WTC11 (cell line): Measurements from ENCODE around the gene SLC51B. TPM values are rescaled to one million over a fixed set of nuclear protein-coding genes. Genes with fewer than 3 reads are reported as not detected.

Source experiments
- ATAC-seq: fragments of 200-7000 bp; cut with Tn5 transposase; 2 replicates; pipeline ENCODE4 v1.10.0; 2021; ENCODE audit warnings: mild to moderate bottlenecking, moderate library complexity
- CTCF ChIA-PET: fragments of 300-600 bp; sonication (Branson Sonifier 250); formaldehyde crosslinking; loops from one replicate; lab custom pipeline; 2021; ENCODE audit warnings: antibody characterized with exemption; lab: Charles Lee
- POLR2A ChIA-PET: fragments of 350-600 bp; sonication (Branson Sonifier 250); formaldehyde crosslinking; loops from one replicate; lab custom pipeline; 2021; ENCODE audit warnings: antibody characterized with exemption; lab: Charles Lee
- DNase-seq: peaks from one replicate; pipeline ENCODE4 v3.0.0; 2021; ENCODE audit warnings: low spot score
- H3K27ac Mint-ChIP-seq: 2 replicates; pipeline ENCODE4 v1.8.0; 2021; ENCODE audit warnings: mixed read lengths
- H3K27me3 Mint-ChIP-seq: 2 replicates; pipeline ENCODE4 v1.8.0; 2021; ENCODE audit warnings: low read depth, mild to moderate bottlenecking, moderate library complexity, mixed read lengths
- H3K36me3 Mint-ChIP-seq: 2 replicates; pipeline ENCODE4 v1.8.0; 2021; ENCODE audit warnings: mixed read lengths
- H3K4me1 Mint-ChIP-seq: 2 replicates; pipeline ENCODE4 v1.8.0; 2022; ENCODE audit warnings: mixed read lengths
- H3K4me3 Mint-ChIP-seq: 2 replicates; pipeline ENCODE4 v1.8.0; 2021; ENCODE audit warnings: mild to moderate bottlenecking, moderate library complexity, mixed read lengths
- H3K9me3 Mint-ChIP-seq: 2 replicates; pipeline ENCODE4 v1.8.0; 2021; ENCODE audit warnings: mixed read lengths
- CBFB ChIP-seq: sonication (generic); formaldehyde crosslinking; IDR thresholded peaks from 2 replicates; pipeline ENCODE4 v1.8.1; 2022; ENCODE audit warnings: mild to moderate bottlenecking, low read depth, missing genetic modification reagents
- EMX1 ChIP-seq: fragments of 250-450 bp; sonication (Bioruptor Pico); IDR thresholded peaks from 2 replicates; pipeline ENCODE4 v1.8.0; 2021; ENCODE audit warnings: mild to moderate bottlenecking
- ESRRA ChIP-seq: sonication (generic); formaldehyde crosslinking; IDR thresholded peaks from 2 replicates; pipeline ENCODE4 v1.8.1; 2022; ENCODE audit warnings: mild to moderate bottlenecking, missing genetic modification reagents, borderline replicate concordance
- FOXK1 ChIP-seq: sonication (generic); formaldehyde crosslinking; IDR thresholded peaks from 2 replicates; pipeline ENCODE4 v1.8.0; 2022; ENCODE audit warnings: mild to moderate bottlenecking, moderate library complexity, missing genetic modification reagents
- FOXP1 ChIP-seq: sonication (generic); formaldehyde crosslinking; IDR thresholded peaks from 2 replicates; pipeline ENCODE4 v1.8.0; 2022; ENCODE audit warnings: missing genetic modification reagents, mild to moderate bottlenecking, moderate library complexity, borderline replicate concordance
- GTF2I ChIP-seq: fragments of 250-450 bp; sonication (Bioruptor Pico); conservative IDR thresholded peaks from 2 replicates; pipeline ENCODE4 v1.4.0; 2021; ENCODE audit warnings: mild to moderate bottlenecking
- IRF2 ChIP-seq: sonication (generic); formaldehyde crosslinking; IDR thresholded peaks from 2 replicates; pipeline ENCODE4 v1.8.0; 2022; ENCODE audit warnings: low read depth, missing genetic modification reagents, borderline replicate concordance
- MYBL2 ChIP-seq: sonication (generic); formaldehyde crosslinking; IDR thresholded peaks from 2 replicates; pipeline ENCODE4 v1.8.1; 2023; ENCODE audit warnings: mild to moderate bottlenecking, moderate library complexity, missing genetic modification reagents
- NFE2L1 ChIP-seq: sonication (generic); formaldehyde crosslinking; IDR thresholded peaks from 2 replicates; pipeline ENCODE4 v1.8.1; 2023; ENCODE audit warnings: missing genetic modification reagents
- SOX15 ChIP-seq: fragments of 250-450 bp; sonication (Bioruptor Pico); IDR thresholded peaks from 2 replicates; pipeline ENCODE4 v1.9.0; 2021; ENCODE audit warnings: mild to moderate bottlenecking
- ZBTB21 ChIP-seq: sonication (generic); formaldehyde crosslinking; IDR thresholded peaks from 2 replicates; pipeline ENCODE4 v1.8.1; 2023; ENCODE audit warnings: mild to moderate bottlenecking, missing genetic modification reagents, borderline replicate concordance
- ZNF121 ChIP-seq: sonication (generic); formaldehyde crosslinking; IDR thresholded peaks from 2 replicates; pipeline ENCODE4 v1.8.0; 2023; ENCODE audit warnings: missing genetic modification reagents
- ZNF219 ChIP-seq: sonication (generic); formaldehyde crosslinking; IDR thresholded peaks from 2 replicates; pipeline ENCODE4 v1.8.0; 2023; ENCODE audit warnings: missing genetic modification reagents, mild to moderate bottlenecking, borderline replicate concordance
- ZNF396 ChIP-seq: fragments of 250-450 bp; sonication (Bioruptor Pico); IDR thresholded peaks from 2 replicates; pipeline ENCODE4 v1.8.0; 2021; ENCODE audit warnings: mild to moderate bottlenecking, moderate library complexity, borderline replicate concordance
- ZNF416 ChIP-seq: fragments of 250-450 bp; sonication (Bioruptor Pico); IDR thresholded peaks from 2 replicates; pipeline ENCODE4 v1.9.0; 2021; ENCODE audit warnings: mild to moderate bottlenecking, inconsistent platforms
- total RNA-seq: library from RNA; stranded (reverse); gene quantifications from 3 replicates; pipeline ENCODE4 v1.2.3, GENCODE V29; 2021
- TF ChIP-seq, protein P1 (sequence below): sonication (generic); formaldehyde crosslinking; IDR thresholded peaks from 2 replicates; pipeline ENCODE4 v1.8.1; 2023; ENCODE audit warnings: mild to moderate bottlenecking, missing genetic modification reagents, borderline replicate concordance
- TF ChIP-seq, protein P2 (sequence below): sonication (generic); formaldehyde crosslinking; IDR thresholded peaks from 2 replicates; pipeline ENCODE4 v1.8.0; 2022; ENCODE audit warnings: missing genetic modification reagents
- TF ChIP-seq, protein P3 (sequence below): sonication (generic); formaldehyde crosslinking; IDR thresholded peaks from 2 replicates; pipeline ENCODE4 v1.8.1; 2023; ENCODE audit warnings: mild to moderate bottlenecking, missing genetic modification reagents
- TF ChIP-seq, protein P4 (sequence below): sonication (generic); formaldehyde crosslinking; IDR thresholded peaks from 2 replicates; pipeline ENCODE4 v1.8.1; 2022; ENCODE audit warnings: mild to moderate bottlenecking, missing genetic modification reagents, moderate library complexity, borderline replicate concordance
- TF ChIP-seq, protein P5 (sequence below): sonication (generic); formaldehyde crosslinking; IDR thresholded peaks from 2 replicates; pipeline ENCODE4 v1.8.1; 2023; ENCODE audit warnings: mild to moderate bottlenecking, moderate library complexity, missing genetic modification reagents

Gene SLC51B
- total RNA-seq, 1 experiment from 2014 or later, result not detected

DNA sequence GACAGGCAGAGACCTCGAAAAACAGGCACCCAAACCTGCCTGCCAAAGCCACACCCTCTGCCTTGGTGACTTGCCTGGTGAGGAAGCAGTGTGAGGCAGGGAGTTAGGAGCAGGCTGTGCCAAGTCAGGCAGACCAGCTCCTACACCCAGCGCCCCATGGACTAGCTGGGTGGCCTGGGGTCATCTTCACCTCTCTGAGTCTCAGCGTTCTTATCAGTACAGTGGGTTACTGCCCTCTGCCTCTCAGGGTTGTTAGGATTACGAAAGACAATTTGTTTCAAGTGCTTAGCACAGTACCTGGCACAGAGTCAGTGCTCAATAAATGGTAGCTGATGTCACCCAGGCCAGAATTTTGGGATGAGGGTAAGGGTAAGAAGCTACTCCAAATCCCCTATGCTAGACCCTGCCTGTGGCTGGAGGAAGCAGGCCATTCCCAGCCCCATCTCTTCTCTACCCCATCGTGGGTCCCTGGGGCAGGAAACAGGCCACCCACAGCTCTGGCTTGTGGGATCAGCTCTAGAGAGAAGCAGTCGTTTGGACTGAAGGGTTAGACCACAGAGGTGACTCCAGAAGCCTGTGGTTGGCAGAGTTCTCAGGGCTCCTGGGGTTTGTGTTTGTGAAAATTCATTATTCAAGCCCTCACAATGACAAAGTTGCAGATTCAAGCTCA lies 10.1 kb downstream of the SLC51B start:
- no peak overlapping the region for H3K27ac Mint-ChIP-seq
- ChIA-PET POLR2A (interaction anchor here (1.0 kb wide), 1 partner anchor 46 kb away, joined by 3 read pairs; no protein-coding TSS in a partner anchor), CTCF (interaction anchor here (0.8 to 20.3 kb wide), 9 partner anchors 10 to 157 kb away, joined by 3 to 292 read pairs (median 12); partner anchors contain the start of genes KBTBD13, RASL12 and SLC51B)
- ATAC-seq (no peak), DNase-seq (no peak)
- no peak for TF ChIP-seq IRF2 (CRISPR knock-in tag)
- TF ChIP-seq, protein P1, sequence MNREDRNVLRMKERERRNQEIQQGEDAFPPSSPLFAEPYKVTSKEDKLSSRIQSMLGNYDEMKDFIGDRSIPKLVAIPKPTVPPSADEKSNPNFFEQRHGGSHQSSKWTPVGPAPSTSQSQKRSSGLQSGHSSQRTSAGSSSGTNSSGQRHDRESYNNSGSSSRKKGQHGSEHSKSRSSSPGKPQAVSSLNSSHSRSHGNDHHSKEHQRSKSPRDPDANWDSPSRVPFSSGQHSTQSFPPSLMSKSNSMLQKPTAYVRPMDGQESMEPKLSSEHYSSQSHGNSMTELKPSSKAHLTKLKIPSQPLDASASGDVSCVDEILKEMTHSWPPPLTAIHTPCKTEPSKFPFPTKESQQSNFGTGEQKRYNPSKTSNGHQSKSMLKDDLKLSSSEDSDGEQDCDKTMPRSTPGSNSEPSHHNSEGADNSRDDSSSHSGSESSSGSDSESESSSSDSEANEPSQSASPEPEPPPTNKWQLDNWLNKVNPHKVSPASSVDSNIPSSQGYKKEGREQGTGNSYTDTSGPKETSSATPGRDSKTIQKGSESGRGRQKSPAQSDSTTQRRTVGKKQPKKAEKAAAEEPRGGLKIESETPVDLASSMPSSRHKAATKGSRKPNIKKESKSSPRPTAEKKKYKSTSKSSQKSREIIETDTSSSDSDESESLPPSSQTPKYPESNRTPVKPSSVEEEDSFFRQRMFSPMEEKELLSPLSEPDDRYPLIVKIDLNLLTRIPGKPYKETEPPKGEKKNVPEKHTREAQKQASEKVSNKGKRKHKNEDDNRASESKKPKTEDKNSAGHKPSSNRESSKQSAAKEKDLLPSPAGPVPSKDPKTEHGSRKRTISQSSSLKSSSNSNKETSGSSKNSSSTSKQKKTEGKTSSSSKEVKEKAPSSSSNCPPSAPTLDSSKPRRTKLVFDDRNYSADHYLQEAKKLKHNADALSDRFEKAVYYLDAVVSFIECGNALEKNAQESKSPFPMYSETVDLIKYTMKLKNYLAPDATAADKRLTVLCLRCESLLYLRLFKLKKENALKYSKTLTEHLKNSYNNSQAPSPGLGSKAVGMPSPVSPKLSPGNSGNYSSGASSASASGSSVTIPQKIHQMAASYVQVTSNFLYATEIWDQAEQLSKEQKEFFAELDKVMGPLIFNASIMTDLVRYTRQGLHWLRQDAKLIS (CRISPR knock-in tag), result no peak
- TF ChIP-seq CBFB, result no peak
- no peak for TF ChIP-seq FOXP1 (CRISPR knock-in tag)
- TF ChIP-seq, protein P2, sequence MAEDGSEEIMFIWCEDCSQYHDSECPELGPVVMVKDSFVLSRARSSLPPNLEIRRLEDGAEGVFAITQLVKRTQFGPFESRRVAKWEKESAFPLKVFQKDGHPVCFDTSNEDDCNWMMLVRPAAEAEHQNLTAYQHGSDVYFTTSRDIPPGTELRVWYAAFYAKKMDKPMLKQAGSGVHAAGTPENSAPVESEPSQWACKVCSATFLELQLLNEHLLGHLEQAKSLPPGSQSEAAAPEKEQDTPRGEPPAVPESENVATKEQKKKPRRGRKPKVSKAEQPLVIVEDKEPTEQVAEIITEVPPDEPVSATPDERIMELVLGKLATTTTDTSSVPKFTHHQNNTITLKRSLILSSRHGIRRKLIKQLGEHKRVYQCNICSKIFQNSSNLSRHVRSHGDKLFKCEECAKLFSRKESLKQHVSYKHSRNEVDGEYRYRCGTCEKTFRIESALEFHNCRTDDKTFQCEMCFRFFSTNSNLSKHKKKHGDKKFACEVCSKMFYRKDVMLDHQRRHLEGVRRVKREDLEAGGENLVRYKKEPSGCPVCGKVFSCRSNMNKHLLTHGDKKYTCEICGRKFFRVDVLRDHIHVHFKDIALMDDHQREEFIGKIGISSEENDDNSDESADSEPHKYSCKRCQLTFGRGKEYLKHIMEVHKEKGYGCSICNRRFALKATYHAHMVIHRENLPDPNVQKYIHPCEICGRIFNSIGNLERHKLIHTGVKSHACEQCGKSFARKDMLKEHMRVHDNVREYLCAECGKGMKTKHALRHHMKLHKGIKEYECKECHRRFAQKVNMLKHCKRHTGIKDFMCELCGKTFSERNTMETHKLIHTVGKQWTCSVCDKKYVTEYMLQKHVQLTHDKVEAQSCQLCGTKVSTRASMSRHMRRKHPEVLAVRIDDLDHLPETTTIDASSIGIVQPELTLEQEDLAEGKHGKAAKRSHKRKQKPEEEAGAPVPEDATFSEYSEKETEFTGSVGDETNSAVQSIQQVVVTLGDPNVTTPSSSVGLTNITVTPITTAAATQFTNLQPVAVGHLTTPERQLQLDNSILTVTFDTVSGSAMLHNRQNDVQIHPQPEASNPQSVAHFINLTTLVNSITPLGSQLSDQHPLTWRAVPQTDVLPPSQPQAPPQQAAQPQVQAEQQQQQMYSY (CRISPR knock-in tag), result no peak
- TF ChIP-seq ZNF121 (CRISPR knock-in tag), result no peak
- no peak for TF ChIP-seq ZNF396 (CRISPR knock-in tag)
- TF ChIP-seq ZNF219, result no peak
- TF ChIP-seq, protein P3, sequence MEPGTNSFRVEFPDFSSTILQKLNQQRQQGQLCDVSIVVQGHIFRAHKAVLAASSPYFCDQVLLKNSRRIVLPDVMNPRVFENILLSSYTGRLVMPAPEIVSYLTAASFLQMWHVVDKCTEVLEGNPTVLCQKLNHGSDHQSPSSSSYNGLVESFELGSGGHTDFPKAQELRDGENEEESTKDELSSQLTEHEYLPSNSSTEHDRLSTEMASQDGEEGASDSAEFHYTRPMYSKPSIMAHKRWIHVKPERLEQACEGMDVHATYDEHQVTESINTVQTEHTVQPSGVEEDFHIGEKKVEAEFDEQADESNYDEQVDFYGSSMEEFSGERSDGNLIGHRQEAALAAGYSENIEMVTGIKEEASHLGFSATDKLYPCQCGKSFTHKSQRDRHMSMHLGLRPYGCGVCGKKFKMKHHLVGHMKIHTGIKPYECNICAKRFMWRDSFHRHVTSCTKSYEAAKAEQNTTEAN, result no peak
- TF ChIP-seq SOX15 (CRISPR knock-in tag), result no peak
- no peak for TF ChIP-seq ESRRA (CRISPR knock-in tag)
- no peak for TF ChIP-seq FOXK1 (CRISPR knock-in tag)
- no peak for TF ChIP-seq EMX1 (CRISPR knock-in tag)
- TF ChIP-seq ZNF416 (CRISPR knock-in tag), result no peak
- TF ChIP-seq, protein P4, sequence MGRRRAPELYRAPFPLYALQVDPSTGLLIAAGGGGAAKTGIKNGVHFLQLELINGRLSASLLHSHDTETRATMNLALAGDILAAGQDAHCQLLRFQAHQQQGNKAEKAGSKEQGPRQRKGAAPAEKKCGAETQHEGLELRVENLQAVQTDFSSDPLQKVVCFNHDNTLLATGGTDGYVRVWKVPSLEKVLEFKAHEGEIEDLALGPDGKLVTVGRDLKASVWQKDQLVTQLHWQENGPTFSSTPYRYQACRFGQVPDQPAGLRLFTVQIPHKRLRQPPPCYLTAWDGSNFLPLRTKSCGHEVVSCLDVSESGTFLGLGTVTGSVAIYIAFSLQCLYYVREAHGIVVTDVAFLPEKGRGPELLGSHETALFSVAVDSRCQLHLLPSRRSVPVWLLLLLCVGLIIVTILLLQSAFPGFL (CRISPR knock-in tag), result no peak
- no peak for TF ChIP-seq GTF2I (CRISPR knock-in tag)
- TF ChIP-seq, protein P5, sequence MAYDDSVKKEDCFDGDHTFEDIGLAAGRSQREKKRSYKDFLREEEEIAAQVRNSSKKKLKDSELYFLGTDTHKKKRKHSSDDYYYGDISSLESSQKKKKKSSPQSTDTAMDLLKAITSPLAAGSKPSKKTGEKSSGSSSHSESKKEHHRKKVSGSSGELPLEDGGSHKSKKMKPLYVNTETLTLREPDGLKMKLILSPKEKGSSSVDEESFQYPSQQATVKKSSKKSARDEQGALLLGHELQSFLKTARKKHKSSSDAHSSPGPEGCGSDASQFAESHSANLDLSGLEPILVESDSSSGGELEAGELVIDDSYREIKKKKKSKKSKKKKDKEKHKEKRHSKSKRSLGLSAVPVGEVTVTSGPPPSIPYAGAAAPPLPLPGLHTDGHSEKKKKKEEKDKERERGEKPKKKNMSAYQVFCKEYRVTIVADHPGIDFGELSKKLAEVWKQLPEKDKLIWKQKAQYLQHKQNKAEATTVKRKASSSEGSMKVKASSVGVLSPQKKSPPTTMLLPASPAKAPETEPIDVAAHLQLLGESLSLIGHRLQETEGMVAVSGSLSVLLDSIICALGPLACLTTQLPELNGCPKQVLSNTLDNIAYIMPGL (CRISPR knock-in tag), result no peak
- no peak for TF ChIP-seq NFE2L1 (CRISPR knock-in tag)
- no peak for TF ChIP-seq ZBTB21 (CRISPR knock-in tag)
- no peak for TF ChIP-seq MYBL2 (CRISPR knock-in tag)
- no peaks in the 10 kb centered on the region for H3K4me1 Mint-ChIP-seq
- H3K27me3 Mint-ChIP-seq, result no peaks in the 10 kb centered on the region
- no peak overlapping the region for H3K4me3 Mint-ChIP-seq
- peaks cover 4% of the 10 kb centered on the region for H3K9me3 Mint-ChIP-seq
- H3K36me3 Mint-ChIP-seq, result no peaks in the 10 kb centered on the region
